ENCODE results near the gene PGK2. TPM values are rescaled to one million over a fixed set of nuclear protein-coding genes. Genes with fewer than 3 reads are reported as not detected.
"Not testable (repeated sequence)": the region's sequence is repeated elsewhere in the genome, so short reads cannot be mapped to it uniquely, and the experiment has no call there.

The PGK2 gene
- total RNA-seq, 4 donors from 2014 or later: not detected

- intact Hi-C loops (cut with DNase I; ENCODE audit: low total_unique reads): no loop called here
- 83 to 85% methylated on average over 4 of the region's 4 CpGs for WGBS, 2 donors
- H3K4me3 ChIP-seq (ENCODE audit: low read depth, poor library complexity, severe bottlenecking): no peak overlapping the region
- TF ChIP-seq CTCF (IDR thresholded peaks at IDR 0.05) (no peak), POLR2A (IDR thresholded peaks at IDR 0.05) (no peak)
- DNase-seq (ENCODE audit: low spot score in 2 of 2): no peak
Observed at GRCh38 chr6:49806145-49806544, 19.1 kb upstream of the PGK2 start.

- TF ChIP-seq CTCF (IDR thresholded peaks at IDR 0.05): no peak
- no peak for TF ChIP-seq POLR2A (IDR thresholded peaks at IDR 0.05)
- WGBS, 2 donors: 53 to 65% methylated on average over 2 to 3 of the region's 3 CpGs
- no peak for DNase-seq (ENCODE audit: low spot score in 2 of 2)
- no peak overlapping the region for H3K4me3 ChIP-seq (ENCODE audit: low read depth, poor library complexity, severe bottlenecking)
- intact Hi-C loops (cut with DNase I; ENCODE audit: low total_unique reads): no loop called here
Observed at GRCh38 chr6:49805246-49805645, 18.2 kb upstream of the PGK2 start.

GRCh38 chr6:49801525-49801924, 14.4 kb upstream of the PGK2 start:
- no peak for DNase-seq (ENCODE audit: low spot score in 2 of 2)
- no peak overlapping the region for H3K4me3 ChIP-seq (ENCODE audit: low read depth, poor library complexity, severe bottlenecking)
- TF ChIP-seq POLR2A (IDR thresholded peaks at IDR 0.05): no peak
- TF ChIP-seq CTCF (IDR thresholded peaks at IDR 0.05): no peak
- intact Hi-C loops (cut with DNase I; ENCODE audit: low total_unique reads): no loop called here
- WGBS, 2 donors: 92 to 94% methylated on average over 8 of the region's 8 CpGs

GRCh38 chr6:49799090-49799489, 12.0 kb upstream of the PGK2 start:
- TF ChIP-seq POLR2A (IDR thresholded peaks at IDR 0.05): no peak
- TF ChIP-seq CTCF (IDR thresholded peaks at IDR 0.05): no peak
- DNase-seq (ENCODE audit: low spot score in 2 of 2): no peak
- WGBS, 2 donors: 81 to 93% methylated on average over 1 of the region's 1 CpG
- intact Hi-C loops (cut with DNase I; ENCODE audit: low total_unique reads): no loop called here
- no peak overlapping the region for H3K4me3 ChIP-seq (ENCODE audit: low read depth, poor library complexity, severe bottlenecking)

GRCh38 chr6:49796842-49797455, 9.9 kb upstream of the PGK2 start:
- intact Hi-C loops (cut with DNase I; ENCODE audit: low total_unique reads); H3K4me3 ChIP-seq (ENCODE audit: low read depth, poor library complexity, severe bottlenecking); DNase-seq (ENCODE audit: low spot score in 2 of 2): not testable (repeated sequence)
- 78 to 83% methylated on average over 19 to 20 of the region's 21 CpGs for WGBS, 2 donors

- intact Hi-C loops (cut with DNase I; ENCODE audit: low total_unique reads): no loop called here
- no peak overlapping the region for H3K4me3 ChIP-seq (ENCODE audit: low read depth, poor library complexity, severe bottlenecking)
- DNase-seq (ENCODE audit: low spot score in 2 of 2): no peak
- 63 to 72% methylated on average over 2 of the region's 2 CpGs for WGBS, 2 donors
- no peak for TF ChIP-seq CTCF (IDR thresholded peaks at IDR 0.05)
- no peak for TF ChIP-seq POLR2A (IDR thresholded peaks at IDR 0.05)
Observed at GRCh38 chr6:49790341-49790740, 3.3 kb upstream of the PGK2 start.
